GM04503 (cell line): Measurements from ENCODE around the gene CFAP54.

Source experiments
- DNase-seq: peaks from one replicate; pipeline ENCODE4 v3.0.0-alpha.2; 2012; ENCODE audit warnings: low read depth

Gene CFAP54

GRCh38 chr12:96749999-96750398 lies 260.6 kb downstream of the CFAP54 start:
- no peak for DNase-seq

GRCh38 chr12:96751626-96752025 lies 262.2 kb downstream of the CFAP54 start:
- no peak for DNase-seq

- DNase-seq = no peak
These were observed 262.8 kb downstream of the CFAP54 start for GRCh38 chr12:96752211-96752610.

GRCh38 chr12:96766232-96766631 lies 276.9 kb downstream of the CFAP54 start:
- no peak for DNase-seq

GRCh38 chr12:96769400-96769799 lies 280.0 kb downstream of the CFAP54 start:
- DNase-seq = no peak

- DNase-seq = no peak
These were observed 281.1 kb downstream of the CFAP54 start for GRCh38 chr12:96770219-96771102.

- DNase-seq = no peak
These were observed 283.7 kb downstream of the CFAP54 start for GRCh38 chr12:96773031-96773430.

GRCh38 chr12:96774496-96775256 lies 285.3 kb downstream of the CFAP54 start:
- DNase-seq = no peak

- no peak for DNase-seq
These were observed 287.5 kb downstream of the CFAP54 start for GRCh38 chr12:96776908-96777307.

GRCh38 chr12:96780330-96780729 lies 291.0 kb downstream of the CFAP54 start:
- DNase-seq = no peak

GRCh38 chr12:96786791-96787190 lies 297.4 kb downstream of the CFAP54 start:
- no peak for DNase-seq

- no peak for DNase-seq
These were observed 314.6 kb downstream of the CFAP54 start for GRCh38 chr12:96803969-96804368.

GRCh38 chr12:96806272-96806671 lies 316.9 kb downstream of the CFAP54 start:
- DNase-seq = no peak

- no peak for DNase-seq
These were observed 318.4 kb downstream of the CFAP54 start for GRCh38 chr12:96807741-96808140.

- DNase-seq = no peak
These were observed 319.2 kb downstream of the CFAP54 start for GRCh38 chr12:96808587-96808986.

- no peak for DNase-seq
These were observed 320.1 kb downstream of the CFAP54 start for GRCh38 chr12:96809522-96809921.

- no peak for DNase-seq
These were observed 320.7 kb downstream of the CFAP54 start for GRCh38 chr12:96810057-96810456.

GRCh38 chr12:96810477-96810876 lies 321.1 kb downstream of the CFAP54 start:
- no peak for DNase-seq

- peak; percentile 57 for DNase-seq
These were observed 321.7 kb downstream of the CFAP54 start for GRCh38 chr12:96811083-96811482.

- no peak for DNase-seq
These were observed 322.8 kb downstream of the CFAP54 start for GRCh38 chr12:96812153-96812552.

- no peak for DNase-seq
These were observed 324.8 kb downstream of the CFAP54 start for GRCh38 chr12:96814200-96814599.

- no peak for DNase-seq
These were observed 332.2 kb downstream of the CFAP54 start for GRCh38 chr12:96821592-96821991.

GRCh38 chr12:96822641-96823040 lies 333.3 kb downstream of the CFAP54 start:
- DNase-seq = no peak
